ENCODE data around the gene MGLL. TPM values are rescaled to one million over a fixed set of nuclear protein-coding genes. Genes with fewer than 3 reads are reported as not detected.

Gene MGLL
- total RNA-seq, 1 experiment from 2014 or later = 2.1 TPM

DNA sequence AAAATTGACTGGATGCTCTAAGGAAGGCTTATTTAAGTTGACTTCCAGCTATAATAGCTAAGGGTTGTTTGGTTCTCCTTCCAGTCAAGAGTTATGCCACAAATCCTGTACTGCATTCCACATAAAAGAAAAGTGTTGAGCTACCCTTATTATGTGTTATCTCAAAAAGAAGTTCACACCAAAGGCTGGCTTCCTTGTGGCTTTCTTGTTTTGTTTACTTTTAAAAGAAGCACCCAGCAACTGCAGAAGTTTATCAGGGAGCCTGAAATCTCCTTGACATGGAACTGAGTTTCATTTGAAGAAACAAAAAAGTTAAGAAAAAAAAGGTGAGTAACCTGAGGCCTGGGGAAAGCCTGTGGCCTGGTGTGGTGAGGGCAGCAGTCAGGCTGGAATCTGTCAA lies 10.2 kb downstream of the MGLL start:
- intact Hi-C loops (cut with micrococcal nuclease; ENCODE audit: unreplicated experiment) = no loop called here
- BruUV-seq (replicated peaks) = no TSS peak

DNA sequence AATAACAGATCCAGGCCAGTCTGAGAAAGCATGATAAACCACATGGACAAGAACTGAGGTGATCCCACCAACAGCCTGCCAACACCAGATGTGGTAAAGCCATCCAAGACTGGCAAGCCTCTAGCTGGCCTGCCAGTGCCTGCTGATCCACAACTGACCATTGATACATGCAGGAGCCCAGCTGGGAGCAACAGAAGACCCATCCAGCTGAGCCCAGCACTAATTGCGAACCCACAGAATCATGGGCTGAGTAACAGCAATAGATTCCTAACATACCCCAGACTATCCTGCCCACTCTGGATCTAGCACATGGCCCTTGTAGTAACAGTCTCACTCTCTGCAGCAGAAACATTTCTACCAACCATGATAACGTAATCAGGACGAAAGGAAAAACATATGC lies 10.6 kb downstream of the MGLL start:
- no peak overlapping the region for H3K4me3 ChIP-seq (ENCODE audit: low read depth in 2 of 2, low read length in 2 of 2)
- H3K36me3 ChIP-seq (ENCODE audit: control insufficient read depth, insufficient read depth, low read length) = no peaks in the 10 kb centered on the region
- ATAC-seq (no peak), DNase-seq (ENCODE audit: low read depth, low spot score) (no peak)
- ChIA-PET CTCF (no interaction called here), POLR2A (no interaction called here)
- intact Hi-C loops (cut with micrococcal nuclease; ENCODE audit: unreplicated experiment) = no loop called here
- TF ChIP-seq CTCF (IDR thresholded peaks at IDR 0.05) = no peak
- TF ChIP-seq REST (IDR thresholded peaks at IDR 0.05; ENCODE audit: insufficient read depth in 1 of 2, low read depth in 2 of 2, low read length in 1 of 2) = no peak
- no peak for TF ChIP-seq POLR2AphosphoS5 (IDR thresholded peaks at IDR 0.05; ENCODE audit: low read depth, low read length)
- TF ChIP-seq TCF7L2 (IDR thresholded peaks at IDR 0.05; ENCODE audit: low read depth, low read length) = no peak
- no peak for TF ChIP-seq SIN3A (IDR thresholded peaks at IDR 0.05; ENCODE audit: borderline replicate concordance, insufficient read depth, low read depth, low read length)
- H3K4me1 ChIP-seq (ENCODE audit: control insufficient read depth, insufficient read depth, low read length) = no peaks in the 10 kb centered on the region
- H3K27ac ChIP-seq (ENCODE audit: low read length) = no peak overlapping the region
- H3K9me3 ChIP-seq (ENCODE audit: control insufficient read depth, insufficient read depth, low read depth, low read length) = no peaks in the 10 kb centered on the region
- no peaks in the 10 kb centered on the region; the same call in 1 of the 2 replicates for H3K27me3 ChIP-seq (ENCODE audit: control insufficient read depth, insufficient read depth, low read length)
- BruUV-seq (replicated peaks) = no TSS peak
- in situ Hi-C loops (cut with HindIII; ENCODE audit: low pct_unique_long_range_greater_than_20kb, low sequenced_read_pairs) = no loop called here

More for the DNA sequence above, 10.2 kb downstream of the MGLL start:
- DNase-seq (ENCODE audit: low read depth, low spot score) (no peak), ATAC-seq (no peak)
- Histone ChIP-seq H3K36me3 (ENCODE audit: control insufficient read depth, insufficient read depth, low read length) (no peaks in the 10 kb centered on the region), H3K27me3 (ENCODE audit: control insufficient read depth, insufficient read depth, low read length) (no peaks in the 10 kb centered on the region; the same call in 1 of the 2 replicates), H3K9me3 (ENCODE audit: control insufficient read depth, insufficient read depth, low read depth, low read length) (no peaks in the 10 kb centered on the region), H3K27ac (ENCODE audit: low read length) (no peak overlapping the region), H3K4me1 (ENCODE audit: control insufficient read depth, insufficient read depth, low read length) (no peaks in the 10 kb centered on the region), H3K4me3 (ENCODE audit: low read depth in 2 of 2, low read length in 2 of 2) (no peak overlapping the region)
- no peak for TF ChIP-seq CTCF (IDR thresholded peaks at IDR 0.05)
- TF ChIP-seq TCF7L2 (IDR thresholded peaks at IDR 0.05; ENCODE audit: low read depth, low read length) = no peak
- no peak for TF ChIP-seq REST (IDR thresholded peaks at IDR 0.05; ENCODE audit: insufficient read depth in 1 of 2, low read depth in 2 of 2, low read length in 1 of 2)
- TF ChIP-seq POLR2AphosphoS5 (IDR thresholded peaks at IDR 0.05; ENCODE audit: low read depth, low read length) = no peak
- no peak for TF ChIP-seq SIN3A (IDR thresholded peaks at IDR 0.05; ENCODE audit: borderline replicate concordance, insufficient read depth, low read depth, low read length)
- ChIA-PET CTCF (no interaction called here), POLR2A (no interaction called here)
- in situ Hi-C loops (cut with HindIII; ENCODE audit: low pct_unique_long_range_greater_than_20kb, low sequenced_read_pairs) = no loop called here
